HG03045 (cell line): ENCODE data around the gene UNC93B1.

Experiments used
- ATAC-seq: cut with Tn5 transposase; IDR thresholded peaks from one replicate; pipeline ENCODE4 v1.9.1; 2021; ENCODE audit warnings: mild to moderate bottlenecking, moderate library complexity; ENCODE audit not compliant: unreplicated experiment

Gene UNC93B1, protein sequence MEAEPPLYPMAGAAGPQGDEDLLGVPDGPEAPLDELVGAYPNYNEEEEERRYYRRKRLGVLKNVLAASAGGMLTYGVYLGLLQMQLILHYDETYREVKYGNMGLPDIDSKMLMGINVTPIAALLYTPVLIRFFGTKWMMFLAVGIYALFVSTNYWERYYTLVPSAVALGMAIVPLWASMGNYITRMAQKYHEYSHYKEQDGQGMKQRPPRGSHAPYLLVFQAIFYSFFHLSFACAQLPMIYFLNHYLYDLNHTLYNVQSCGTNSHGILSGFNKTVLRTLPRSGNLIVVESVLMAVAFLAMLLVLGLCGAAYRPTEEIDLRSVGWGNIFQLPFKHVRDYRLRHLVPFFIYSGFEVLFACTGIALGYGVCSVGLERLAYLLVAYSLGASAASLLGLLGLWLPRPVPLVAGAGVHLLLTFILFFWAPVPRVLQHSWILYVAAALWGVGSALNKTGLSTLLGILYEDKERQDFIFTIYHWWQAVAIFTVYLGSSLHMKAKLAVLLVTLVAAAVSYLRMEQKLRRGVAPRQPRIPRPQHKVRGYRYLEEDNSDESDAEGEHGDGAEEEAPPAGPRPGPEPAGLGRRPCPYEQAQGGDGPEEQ

DNA sequence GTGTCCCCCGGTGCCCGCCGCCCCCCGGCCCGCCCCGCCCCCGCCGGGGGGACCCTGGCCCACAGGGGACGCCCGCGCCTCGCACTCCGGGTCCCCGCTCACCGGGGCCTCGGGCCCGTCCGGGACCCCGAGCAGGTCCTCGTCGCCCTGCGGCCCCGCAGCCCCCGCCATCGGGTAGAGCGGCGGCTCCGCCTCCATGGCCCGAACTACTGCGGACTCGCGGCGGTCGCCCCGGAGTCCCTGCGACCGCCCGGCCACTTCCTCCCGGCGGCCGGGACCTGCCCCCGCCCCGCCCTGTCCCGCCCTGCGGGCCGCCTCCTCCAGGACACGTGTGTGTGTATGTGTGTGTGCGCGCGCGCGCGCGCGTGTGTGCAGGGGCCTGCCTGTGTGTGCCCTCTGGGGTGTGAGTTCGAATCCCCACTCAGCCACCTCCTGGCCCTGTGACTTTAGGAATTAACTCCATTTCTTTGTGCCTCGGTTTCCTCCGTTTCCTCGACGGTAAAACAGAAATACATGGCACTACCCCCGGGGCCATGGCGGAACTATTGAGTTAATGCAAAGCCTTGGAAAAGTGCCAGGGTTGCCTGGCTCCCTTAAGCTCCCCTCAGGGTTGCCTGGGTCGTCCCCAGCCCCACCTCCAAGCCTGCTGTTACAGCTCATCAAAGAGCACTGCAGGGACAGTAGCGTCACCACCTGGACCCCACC lies at the start of gene UNC93B1:
TSS of gene UNC93B1 (minus strand) at position 252 of the 705 bp plus-strand sequence. CDS start at position 198, 54 bp downstream.
- peak; percentile 59 for ATAC-seq

DNA sequence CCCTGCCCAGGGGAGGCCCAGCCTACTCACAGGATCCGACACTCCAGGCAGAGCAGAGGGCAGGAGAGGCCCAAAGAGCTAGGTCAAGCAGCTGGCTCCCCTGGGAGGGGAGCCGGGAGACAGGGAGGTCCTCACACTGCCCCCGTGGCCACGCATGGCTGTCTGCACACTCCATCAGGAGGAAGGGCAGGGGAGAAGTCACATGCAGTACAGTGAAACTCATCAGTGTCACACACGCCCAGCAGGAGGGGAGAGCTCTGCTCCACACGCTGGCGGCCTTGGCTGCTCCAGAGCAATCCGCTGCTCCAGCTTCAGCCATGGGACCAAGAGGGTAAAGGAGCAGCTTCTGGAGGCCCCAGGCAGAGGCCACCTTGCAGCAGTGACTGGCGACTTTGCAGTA lies 49.2 kb upstream of the UNC93B1 start:
- no peak for ATAC-seq

DNA sequence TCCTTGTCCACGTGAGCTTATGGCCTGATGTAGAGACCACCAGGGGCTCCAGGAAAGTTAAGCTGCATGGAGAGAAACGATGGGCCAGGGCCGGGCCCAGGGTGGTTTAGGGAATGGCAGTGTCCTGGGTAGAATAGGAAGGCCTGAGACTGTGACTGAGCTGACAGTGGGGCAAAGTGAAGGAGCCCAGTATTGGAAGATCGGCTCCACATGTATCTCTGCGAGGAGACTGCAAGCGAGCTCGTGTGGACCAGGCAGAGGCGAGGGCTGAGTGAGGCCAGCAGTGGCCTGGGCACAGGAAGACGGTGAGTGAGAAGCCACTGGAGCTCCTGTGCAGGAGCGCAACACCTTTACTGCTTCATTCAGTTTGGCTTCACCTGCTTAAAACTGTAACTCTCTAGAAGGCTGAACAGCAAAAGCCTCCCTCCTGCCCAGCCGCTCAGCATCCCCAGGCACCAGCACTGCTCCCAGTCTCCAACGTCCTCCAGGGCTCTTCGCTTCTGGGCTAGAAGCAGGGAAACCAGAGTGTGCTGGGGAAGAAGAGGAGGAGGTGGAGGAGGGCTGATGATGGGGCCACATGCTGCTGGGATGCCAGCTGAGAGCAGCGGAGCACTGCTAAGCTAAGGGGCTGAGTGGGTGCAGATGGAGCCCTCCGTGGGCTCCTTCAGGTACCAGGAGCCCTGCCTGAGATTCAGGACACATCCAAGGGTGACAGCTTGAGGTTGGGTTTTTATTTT lies 48.4 kb upstream of the UNC93B1 start:
- ATAC-seq = no peak

DNA sequence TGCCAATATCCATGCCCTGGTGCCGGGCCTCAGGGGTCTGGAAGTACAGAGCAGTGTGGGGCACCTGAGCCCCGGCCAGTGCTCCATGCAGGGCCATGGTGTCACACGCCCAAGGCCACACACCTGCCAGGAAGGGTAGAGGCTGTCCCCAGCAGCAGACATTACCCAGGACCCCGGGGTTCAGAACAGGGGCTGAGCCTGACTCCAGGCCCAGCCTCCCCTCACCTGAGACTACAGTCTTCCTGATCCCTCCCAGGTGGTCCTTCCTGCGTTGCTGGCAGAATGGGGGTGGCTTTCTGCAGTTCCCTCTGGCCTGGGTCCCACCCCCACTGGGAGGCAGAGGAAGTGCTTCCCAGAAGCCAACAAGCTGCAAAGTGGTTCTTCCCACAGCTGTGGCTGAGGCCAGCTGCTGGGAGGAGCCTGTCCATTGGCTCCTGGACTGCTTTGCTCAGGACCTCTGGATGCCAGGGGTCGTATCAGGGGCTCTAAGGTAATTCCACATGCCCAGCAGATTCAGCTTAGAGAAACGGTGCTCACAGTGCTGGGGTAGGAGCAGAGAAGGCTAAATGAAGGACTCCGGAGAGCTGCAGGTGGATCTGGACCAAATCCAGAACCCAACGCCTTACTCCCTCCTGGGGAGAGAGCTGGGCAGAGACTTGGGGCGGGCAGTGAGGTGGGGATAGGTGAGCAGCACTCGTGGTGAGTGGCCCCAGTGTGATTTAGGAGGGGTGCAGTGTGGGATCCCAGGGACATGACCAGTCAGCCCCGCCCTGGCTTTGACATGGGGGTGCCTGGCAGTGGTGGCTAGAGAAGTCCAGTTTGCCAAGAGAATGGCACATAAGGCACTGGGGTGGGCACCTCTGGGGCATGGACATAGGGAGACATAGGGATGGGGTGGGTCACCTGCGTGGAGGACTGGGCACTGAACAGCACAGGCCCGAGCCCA lies 47.6 kb upstream of the UNC93B1 start:
- ATAC-seq = no peak

DNA sequence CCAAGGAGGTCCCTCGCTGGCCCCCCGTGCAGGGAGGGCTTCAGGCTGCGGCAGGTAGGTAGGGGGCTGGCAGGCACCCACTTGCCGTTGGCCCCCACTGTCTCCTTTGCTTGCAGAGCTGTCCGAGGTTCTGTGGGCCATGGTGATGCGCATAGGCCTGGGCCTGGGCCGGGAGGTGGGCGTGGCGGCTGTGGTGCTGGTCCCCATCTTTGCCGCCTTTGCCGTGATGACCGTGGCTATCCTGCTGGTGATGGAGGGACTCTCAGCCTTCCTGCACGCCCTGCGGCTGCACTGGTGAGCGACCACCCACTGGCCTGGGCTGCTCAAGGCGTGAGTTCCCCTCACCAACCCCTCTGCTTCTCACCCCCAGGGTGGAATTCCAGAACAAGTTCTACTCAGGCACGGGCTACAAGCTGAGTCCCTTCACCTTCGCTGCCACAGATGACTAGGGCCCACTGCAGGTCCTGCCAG lies 46.5 kb upstream of the UNC93B1 start:
- ATAC-seq = no peak

DNA sequence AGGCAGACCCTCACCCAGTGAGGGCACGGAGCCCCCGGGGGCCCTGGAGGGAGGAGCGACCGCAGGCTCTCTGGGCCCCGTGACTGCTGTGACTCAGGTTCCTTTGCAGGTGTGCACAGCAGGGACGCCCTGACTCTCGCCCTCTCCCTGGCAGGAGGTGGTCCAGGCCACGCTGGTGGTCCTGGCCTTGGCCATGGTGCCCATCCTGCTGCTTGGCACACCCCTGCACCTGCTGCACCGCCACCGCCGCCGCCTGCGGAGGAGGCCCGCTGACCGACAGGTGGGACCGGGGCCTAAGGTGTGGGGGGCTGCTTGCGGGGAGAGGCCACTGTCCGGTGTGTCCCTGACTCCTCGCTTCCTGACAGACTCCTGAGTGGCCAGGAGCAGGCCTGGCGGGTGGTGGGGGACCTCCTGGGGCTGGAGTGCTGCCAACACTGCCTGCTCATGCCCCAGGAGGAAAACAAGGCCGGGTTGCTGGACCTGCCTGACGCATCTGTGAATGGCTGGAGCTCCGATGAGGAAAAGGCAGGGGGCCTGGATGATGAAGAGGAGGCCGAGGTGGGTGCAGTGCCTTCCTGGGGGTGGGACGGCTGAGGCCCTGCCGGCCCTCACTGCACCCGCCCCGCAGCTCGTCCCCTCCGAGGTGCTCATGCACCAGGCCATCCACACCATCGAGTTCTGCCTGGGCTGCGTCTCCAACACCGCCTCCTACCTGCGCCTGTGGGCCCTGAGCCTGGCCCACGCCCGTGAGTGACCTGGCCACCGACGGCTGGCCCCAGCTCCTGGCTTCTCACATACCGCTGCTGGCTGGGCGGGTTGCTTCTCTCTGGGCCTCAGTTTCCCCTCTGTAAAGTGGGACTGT lies 45.8 kb upstream of the UNC93B1 start:
- no peak for ATAC-seq

DNA sequence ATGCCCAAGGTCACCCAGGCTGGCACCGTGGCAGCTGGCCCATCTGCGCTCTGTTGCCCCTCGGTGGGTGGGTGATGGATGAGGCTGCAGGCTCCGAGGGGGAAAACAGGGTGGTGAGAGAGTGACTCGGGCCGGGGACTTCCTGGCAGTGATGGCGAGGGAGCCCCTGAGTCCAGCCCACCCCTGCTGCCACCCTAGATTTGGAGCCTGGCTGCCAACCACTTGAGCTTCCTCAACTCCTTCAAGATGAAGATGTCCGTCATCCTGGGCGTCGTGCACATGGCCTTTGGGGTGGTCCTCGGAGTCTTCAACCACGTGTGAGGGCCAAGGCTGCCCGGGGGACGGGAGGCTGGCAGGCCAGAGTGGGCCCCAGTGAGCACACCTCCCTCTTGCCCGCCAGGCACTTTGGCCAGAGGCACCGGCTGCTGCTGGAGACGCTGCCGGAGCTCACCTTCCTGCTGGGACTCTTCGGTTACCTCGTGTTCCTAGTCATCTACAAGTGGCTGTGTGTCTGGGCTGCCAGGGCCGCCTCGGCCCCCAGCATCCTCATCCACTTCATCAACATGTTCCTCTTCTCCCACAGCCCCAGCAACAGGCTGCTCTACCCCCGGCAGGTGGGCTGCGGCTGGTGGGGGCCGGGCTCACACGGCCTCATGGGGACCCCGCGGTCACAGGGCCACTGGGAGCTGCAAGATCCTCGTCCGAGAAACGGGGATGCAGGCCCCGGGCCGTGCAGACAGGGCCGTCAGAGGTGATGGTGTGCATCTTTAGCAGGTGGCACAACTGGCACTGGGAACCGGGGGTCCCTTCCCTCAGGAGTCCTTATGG lies 45.0 kb upstream of the UNC93B1 start:
- ATAC-seq = no peak

DNA sequence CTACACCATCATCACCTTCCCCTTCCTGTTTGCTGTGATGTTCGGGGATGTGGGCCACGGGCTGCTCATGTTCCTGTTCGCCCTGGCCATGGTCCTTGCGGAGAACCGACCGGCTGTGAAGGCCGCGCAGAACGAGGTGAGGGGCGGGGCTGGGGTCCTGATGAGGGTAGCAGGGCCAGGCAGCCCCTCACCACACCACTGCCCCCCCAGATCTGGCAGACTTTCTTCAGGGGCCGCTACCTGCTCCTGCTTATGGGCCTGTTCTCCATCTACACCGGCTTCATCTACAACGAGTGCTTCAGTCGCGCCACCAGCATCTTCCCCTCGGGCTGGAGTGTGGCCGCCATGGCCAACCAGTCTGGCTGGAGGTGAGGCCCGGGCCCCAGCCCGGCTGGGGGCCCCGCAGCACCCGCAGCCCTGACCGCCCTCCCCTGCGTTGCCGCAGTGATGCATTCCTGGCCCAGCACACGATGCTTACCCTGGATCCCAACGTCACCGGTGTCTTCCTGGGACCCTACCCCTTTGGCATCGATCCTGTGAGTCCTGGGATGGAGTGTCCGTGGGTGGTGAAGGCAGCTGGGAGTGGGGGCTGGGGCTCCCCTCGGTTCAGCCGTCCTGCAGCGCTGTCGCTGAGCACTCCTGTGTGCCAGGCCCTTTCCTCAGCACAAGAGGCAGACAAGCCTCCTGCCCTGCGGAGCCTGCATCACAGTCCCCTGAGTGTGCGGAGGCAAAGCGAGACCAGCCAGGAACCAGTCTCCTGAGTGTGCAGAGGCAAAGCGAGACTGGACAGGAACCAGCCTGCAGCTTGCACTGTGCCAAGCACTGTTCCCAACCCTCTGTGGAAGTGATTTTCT lies 43.8 kb upstream of the UNC93B1 start:
- no peak for ATAC-seq

DNA sequence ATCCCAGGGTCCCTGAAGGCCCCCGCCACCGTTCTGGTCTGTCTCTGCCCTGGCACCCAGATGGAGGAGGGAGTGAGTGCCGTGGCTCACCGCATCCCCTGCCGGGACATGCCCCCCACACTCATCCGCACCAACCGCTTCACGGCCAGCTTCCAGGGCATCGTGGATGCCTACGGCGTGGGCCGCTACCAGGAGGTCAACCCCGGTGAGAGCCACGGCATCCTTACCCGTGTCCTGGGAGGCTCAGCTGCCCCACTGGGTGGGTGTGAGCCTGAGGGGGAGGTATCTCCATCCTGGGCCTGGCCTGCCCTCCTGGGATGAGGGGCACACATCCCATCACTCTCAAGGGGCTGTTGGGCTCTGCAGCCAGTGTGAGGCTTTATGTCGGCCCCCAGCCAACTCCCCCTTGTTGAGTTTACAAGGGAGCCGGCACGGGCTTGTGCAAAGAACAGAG lies 41.0 kb upstream of the UNC93B1 start:
- no peak for ATAC-seq

DNA sequence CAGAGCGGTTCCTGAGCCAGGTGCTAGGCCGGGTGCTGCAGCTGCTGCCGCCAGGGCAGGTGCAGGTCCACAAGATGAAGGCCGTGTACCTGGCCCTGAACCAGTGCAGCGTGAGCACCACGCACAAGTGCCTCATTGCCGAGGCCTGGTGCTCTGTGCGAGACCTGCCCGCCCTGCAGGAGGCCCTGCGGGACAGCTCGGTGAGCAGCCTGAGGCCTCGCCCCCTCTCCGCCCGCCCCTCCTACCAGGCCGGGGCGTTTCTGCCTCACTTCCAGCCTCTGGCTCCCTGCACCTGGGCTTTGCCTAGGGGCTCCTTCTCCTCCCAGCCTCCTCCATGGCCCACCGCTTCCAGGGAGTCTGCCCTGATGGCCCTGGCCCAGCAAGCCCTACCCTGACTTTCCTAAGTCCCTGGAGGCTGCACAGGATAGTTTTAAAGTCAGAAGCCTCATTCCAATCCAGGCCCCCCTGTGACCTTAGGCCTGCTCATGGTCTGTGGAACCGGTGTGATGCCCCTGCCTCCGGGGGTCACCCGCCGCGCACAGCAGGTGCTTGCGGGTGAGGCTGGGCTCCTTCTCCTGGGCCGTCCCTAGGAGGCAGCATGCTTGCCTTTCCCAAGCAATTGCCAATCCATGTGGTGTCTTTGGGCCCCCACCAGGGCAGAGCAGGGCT lies 40.4 kb upstream of the UNC93B1 start:
- ATAC-seq = no peak

DNA sequence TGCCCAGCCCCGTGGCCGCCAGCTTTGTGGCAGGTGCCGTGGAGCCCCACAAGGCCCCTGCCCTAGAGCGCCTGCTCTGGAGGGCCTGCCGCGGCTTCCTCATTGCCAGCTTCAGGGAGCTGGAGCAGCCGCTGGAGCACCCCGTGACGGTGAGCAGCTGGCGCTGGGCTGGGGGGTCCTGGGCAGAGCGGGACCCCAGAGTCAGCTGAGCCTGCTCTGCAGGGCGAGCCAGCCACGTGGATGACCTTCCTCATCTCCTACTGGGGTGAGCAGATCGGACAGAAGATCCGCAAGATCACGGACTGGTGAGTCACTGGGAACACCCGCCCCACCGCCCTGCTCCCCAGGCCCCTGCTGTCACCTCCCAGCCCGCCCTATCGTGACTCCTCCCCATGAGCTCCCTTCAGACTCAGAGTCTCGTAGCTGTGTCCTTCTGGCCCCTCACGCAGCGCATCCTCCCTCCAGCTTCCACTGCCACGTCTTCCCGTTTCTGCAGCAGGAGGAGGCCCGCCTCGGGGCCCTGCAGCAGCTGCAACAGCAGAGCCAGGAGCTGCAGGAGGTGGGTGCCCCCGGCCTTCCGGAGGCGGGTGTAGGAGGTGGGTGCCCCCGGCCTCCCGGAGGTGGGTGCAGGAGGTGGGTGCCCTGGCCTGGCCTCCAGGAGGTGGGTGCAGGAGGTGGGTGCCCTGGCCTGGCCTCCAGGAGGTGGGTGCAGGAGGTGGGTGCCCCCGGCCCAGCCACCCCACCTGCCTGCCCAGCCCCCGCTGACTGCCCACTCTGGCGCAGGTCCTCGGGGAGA lies 39.6 kb upstream of the UNC93B1 start:
- no peak for ATAC-seq

DNA sequence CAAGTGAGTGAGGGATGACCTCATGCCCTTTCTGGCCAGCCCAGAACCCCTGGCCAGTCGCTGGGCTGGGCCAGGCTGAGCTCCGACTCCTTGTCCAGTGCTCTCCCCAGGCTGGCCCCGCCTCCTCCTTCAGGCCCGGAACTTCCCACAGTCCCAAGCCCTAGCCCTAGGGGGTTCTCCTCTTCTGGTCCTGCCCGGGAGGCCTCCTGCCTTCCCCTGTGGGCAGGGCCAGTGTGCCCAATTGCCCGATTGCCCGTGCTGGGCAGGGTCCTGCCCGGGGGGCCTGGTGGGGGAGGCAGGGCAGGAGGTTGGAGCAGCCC lies 39.1 kb upstream of the UNC93B1 start:
- no peak for ATAC-seq

DNA sequence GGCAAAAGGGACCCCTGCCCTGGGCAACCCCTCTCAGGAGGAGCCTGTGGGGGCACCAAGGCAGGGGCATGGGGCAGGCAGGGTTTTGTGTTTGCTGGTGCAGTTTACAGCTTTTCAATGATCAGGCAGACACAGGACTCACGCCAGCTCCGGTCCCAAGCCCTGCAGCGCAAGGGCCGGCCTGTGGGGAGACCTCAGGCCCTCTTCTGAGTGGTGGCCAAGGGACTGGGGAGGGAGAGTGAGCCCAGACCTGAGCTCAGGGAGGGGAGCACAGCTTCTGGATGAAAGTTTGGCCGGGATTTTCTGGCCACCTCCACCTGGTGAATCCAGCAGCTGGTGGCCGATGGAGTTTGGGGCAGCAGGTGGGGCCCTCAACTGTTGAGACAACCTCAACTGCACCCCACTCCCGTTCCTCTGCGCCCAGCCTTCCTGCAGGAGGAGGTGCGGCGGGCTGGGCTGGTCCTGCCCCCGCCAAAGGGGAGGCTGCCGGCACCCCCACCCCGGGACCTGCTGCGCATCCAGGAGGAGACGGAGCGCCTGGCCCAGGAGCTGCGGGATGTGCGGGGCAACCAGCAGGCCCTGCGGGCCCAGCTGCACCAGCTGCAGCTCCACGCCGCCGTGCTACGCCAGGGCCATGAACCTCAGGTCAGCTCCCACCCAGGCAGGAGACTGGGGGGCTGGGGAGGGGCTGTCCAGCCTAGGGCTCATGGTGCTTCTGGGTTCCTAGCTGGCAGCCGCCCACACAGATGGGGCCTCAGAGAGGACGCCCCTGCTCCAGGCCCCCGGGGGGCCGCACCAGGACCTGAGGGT lies 38.5 kb upstream of the UNC93B1 start:
- ATAC-seq = no peak

DNA sequence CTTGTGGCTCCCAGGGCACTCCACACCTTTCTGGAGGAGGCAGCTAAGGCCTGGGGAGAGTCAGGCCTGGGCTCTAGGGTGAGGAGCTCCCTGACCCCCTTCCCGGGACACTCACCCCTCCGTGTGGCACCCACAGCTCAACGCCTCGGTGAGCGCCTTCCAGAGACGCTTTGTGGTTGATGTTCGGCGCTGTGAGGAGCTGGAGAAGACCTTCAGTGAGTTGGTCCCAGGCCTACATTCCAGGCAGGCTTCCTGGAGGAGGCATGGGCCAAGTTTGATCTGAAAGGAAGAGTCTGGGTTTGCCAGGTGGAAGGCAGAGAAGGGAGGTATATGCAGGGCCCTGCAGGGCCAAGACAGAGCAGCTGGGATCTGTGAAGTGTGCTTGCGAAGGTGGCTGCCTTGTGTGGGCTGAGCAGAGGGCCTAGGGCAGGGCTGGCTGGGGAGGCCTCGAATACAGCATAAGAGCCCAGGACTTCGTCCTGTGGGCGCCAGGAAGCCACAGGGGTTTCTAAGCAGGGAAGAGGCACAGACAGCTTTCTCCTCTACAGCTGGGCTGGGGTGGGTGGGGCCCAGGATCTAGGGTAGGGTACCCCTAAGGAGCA lies 37.8 kb upstream of the UNC93B1 start:
- ATAC-seq = no peak
